HEK293 (cell line): ENCODE data around the gene ANO2.

Source experiments
- CTCF ChIA-PET: fragments of 350-600 bp; formaldehyde crosslinking; extraction: SDS; loops from one replicate; lab custom pipeline; 2021; ENCODE audit warnings: antibody characterized with exemption; lab: Yijun Ruan, JAX
- POLR2A ChIA-PET: fragments of 300-600 bp; formaldehyde crosslinking; extraction: SDS; loops from one replicate; lab custom pipeline; 2020; ENCODE audit warnings: antibody characterized with exemption, inconsistent platforms; lab: Yijun Ruan, JAX
- H3K27ac ChIP-seq: fragments of 200-500 bp; sonication (Bioruptor generic); 2 replicates; pipeline ENCODE4 v1.5.1; 2014; ENCODE audit warnings: low read depth, low read length, control low read depth, inconsistent platforms; ENCODE audit errors: extremely low read depth
- H3K36me3 ChIP-seq, 2 experiments: fragments of 200-500 bp in 1 of 2; sonication (Bioruptor generic) in 1 of 2; 1 replicate in 1 of 2; 2 replicates in 1 of 2; pipeline ENCODE4 v1.5.1; 2014 to 2017; ENCODE audit warnings: inconsistent platforms in 2 of 2, low read length in 2 of 2; ENCODE audit not compliant: control insufficient read depth in 2 of 2, insufficient read depth in 1 of 2
- H3K4me1 ChIP-seq: fragments of 200-500 bp; sonication (Bioruptor generic); 2 replicates; pipeline ENCODE4 v1.5.1; 2014; ENCODE audit warnings: mild to moderate bottlenecking, low read length, inconsistent platforms; ENCODE audit not compliant: control insufficient read depth, insufficient read depth
- H3K4me3 ChIP-seq: 2 replicates; pipeline ENCODE4 v1.5.1; 2011; ENCODE audit warnings: low read depth, mild to moderate bottlenecking, control low read depth, low read length, moderate library complexity
- H3K9me3 ChIP-seq: fragments of 200-500 bp; sonication (Bioruptor generic); 2 replicates; pipeline ENCODE4 v1.5.1; 2014; ENCODE audit warnings: low read depth, low read length, inconsistent platforms; ENCODE audit not compliant: control insufficient read depth, insufficient read depth
- KLF8 ChIP-seq: fragments of 450-650 bp; formaldehyde crosslinking; IDR thresholded peaks from 2 replicates; pipeline ENCODE4 v1.5.1; 2016; ENCODE audit warnings: missing biosample characterization, missing genetic modification characterization
- KLF9 ChIP-seq: fragments of 450-650 bp; formaldehyde crosslinking; IDR thresholded peaks from 2 replicates; pipeline ENCODE4 v1.5.1; 2016; ENCODE audit warnings: missing biosample characterization, missing genetic modification characterization, low read depth
- PRDM4 ChIP-seq: fragments of 450-650 bp; formaldehyde crosslinking; IDR thresholded peaks from 2 replicates; pipeline ENCODE4 v1.5.1; 2017; ENCODE audit warnings: missing biosample characterization, missing genetic modification characterization
- SCRT2 ChIP-seq: fragments of 450-650 bp; formaldehyde crosslinking; IDR thresholded peaks from 2 replicates; pipeline ENCODE4 v1.5.1; 2016; ENCODE audit warnings: missing biosample characterization, missing genetic modification characterization
- ZBTB11 ChIP-seq: fragments of 450-650 bp; formaldehyde crosslinking; conservative IDR thresholded peaks from 2 replicates; pipeline ENCODE4 v1.5.1; 2016; ENCODE audit warnings: low read depth, missing biosample characterization, missing genetic modification characterization
- ZFP69B ChIP-seq: fragments of 450-650 bp; formaldehyde crosslinking; IDR thresholded peaks from 2 replicates; pipeline ENCODE4 v1.5.1; 2016; ENCODE audit warnings: missing biosample characterization, missing genetic modification characterization
- ZNF155 ChIP-seq: fragments of 450-650 bp; formaldehyde crosslinking; IDR thresholded peaks from 2 replicates; pipeline ENCODE4 v1.5.1; 2016; ENCODE audit warnings: missing biosample characterization, missing genetic modification characterization
- ZNF16 ChIP-seq: fragments of 450-650 bp; formaldehyde crosslinking; IDR thresholded peaks from 2 replicates; pipeline ENCODE4 v1.5.1; 2016; ENCODE audit warnings: low read depth, missing biosample characterization, missing genetic modification characterization
- ZNF223 ChIP-seq: fragments of 450-650 bp; formaldehyde crosslinking; IDR thresholded peaks from 2 replicates; pipeline ENCODE4 v1.5.1; 2016; ENCODE audit warnings: missing biosample characterization, missing genetic modification characterization
- ZNF274 ChIP-seq, 2 experiments: fragments of 200-500 bp in 1 of 2; fragments of 450-650 bp in 1 of 2; sonication (Bioruptor generic) in 1 of 2; formaldehyde crosslinking in 1 of 2; IDR thresholded peaks; 2 replicates each; pipeline versions ENCODE4 v1.5.1 to v1.6.1; 2014 to 2016; ENCODE audit warnings: borderline replicate concordance in 1 of 2, inconsistent platforms in 1 of 2, low read length in 1 of 2, missing biosample characterization in 1 of 2, missing genetic modification characterization in 1 of 2
- ZNF366 ChIP-seq: fragments of 450-650 bp; formaldehyde crosslinking; conservative IDR thresholded peaks from 2 replicates; pipeline ENCODE4 v1.5.1; 2016; ENCODE audit warnings: missing biosample characterization, missing genetic modification characterization
- ZNF416 ChIP-seq: fragments of 450-650 bp; formaldehyde crosslinking; IDR thresholded peaks from 2 replicates; pipeline ENCODE4 v1.5.1; 2016; ENCODE audit warnings: missing biosample characterization, missing genetic modification characterization
- ZNF473 ChIP-seq: fragments of 450-650 bp; formaldehyde crosslinking; IDR thresholded peaks from 2 replicates; pipeline ENCODE4 v1.5.1; 2017; ENCODE audit warnings: missing biosample characterization, missing genetic modification characterization
- ZNF529 ChIP-seq: fragments of 450-650 bp; formaldehyde crosslinking; IDR thresholded peaks from 2 replicates; pipeline ENCODE4 v1.5.1; 2017; ENCODE audit warnings: missing genetic modification characterization, missing biosample characterization; ENCODE audit not compliant: insufficient replicate concordance
- ZNF664 ChIP-seq: fragments of 450-650 bp; formaldehyde crosslinking; IDR thresholded peaks from 2 replicates; pipeline ENCODE4 v1.5.1; 2016; ENCODE audit warnings: missing biosample characterization, missing genetic modification characterization
- ZNF670 ChIP-seq: fragments of 450-650 bp; formaldehyde crosslinking; IDR thresholded peaks from 2 replicates; pipeline ENCODE4 v1.5.1; 2016; ENCODE audit warnings: missing biosample characterization, missing genetic modification characterization, low read depth
- ZNF701 ChIP-seq: fragments of 450-650 bp; formaldehyde crosslinking; IDR thresholded peaks from 2 replicates; pipeline ENCODE4 v1.5.1; 2016; ENCODE audit warnings: missing biosample characterization, missing genetic modification characterization
- TF ChIP-seq, protein P1 (sequence below): fragments of 450-650 bp; formaldehyde crosslinking; IDR thresholded peaks from 2 replicates; pipeline ENCODE4 v1.5.1; 2016; ENCODE audit warnings: missing biosample characterization, missing genetic modification characterization, borderline replicate concordance

The ANO2 gene

DNA sequence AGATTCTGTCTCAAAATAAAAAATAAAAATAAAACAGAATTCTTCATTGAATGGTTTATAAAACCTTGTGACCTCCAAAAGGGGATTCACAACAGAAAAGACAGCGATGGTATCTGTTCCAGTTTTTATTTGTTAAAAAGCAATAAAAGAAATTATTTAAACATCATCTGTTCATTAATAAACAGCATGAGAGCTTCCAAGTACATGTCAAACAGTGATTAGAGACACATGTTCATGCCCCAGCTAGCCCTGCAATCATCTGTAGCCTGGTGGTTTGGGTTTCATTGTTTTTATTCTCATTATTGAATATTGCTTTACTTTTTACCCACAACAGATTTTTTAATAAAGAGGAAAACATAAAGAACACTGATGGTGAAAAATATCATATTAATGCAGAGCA, 173.3 kb downstream of the ANO2 start:
- Histone ChIP-seq H3K4me3 (no peak overlapping the region), H3K9me3 (no peaks in the 10 kb centered on the region), H3K4me1 (no peaks in the 10 kb centered on the region), H3K27ac (no peak overlapping the region), H3K36me3 (no peaks in the 10 kb centered on the region)
- ChIA-PET POLR2A (no interaction called here), CTCF (interaction anchor here (1.1 kb wide), 1 partner anchor 26 kb away, joined by 5 read pairs; no protein-coding TSS in a partner anchor)
- TF ChIP-seq ZNF664 (tag by site-specific recombination) (no peak), ZNF366 (tag by site-specific recombination) (no peak), ZNF16 (no peak), ZNF529 (tag by site-specific recombination) (no peak)

- H3K4me3 ChIP-seq, result no peak overlapping the region
- ChIA-PET CTCF (interaction anchor here (1.0 to 1.6 kb wide), 2 partner anchors 25 to 43 kb away, joined by 5 to 7 read pairs; no protein-coding TSS in a partner anchor), POLR2A (no interaction called here)
- no peaks in the 10 kb centered on the region for H3K36me3 ChIP-seq
- H3K27ac ChIP-seq, result no peak overlapping the region
- TF ChIP-seq SCRT2 (tag by site-specific recombination), result 0 out of 2 replicates have a peak, but pooled peaks have one; percentile 31
- TF ChIP-seq ZNF274 (IDR thresholded peaks at IDR 0.05; ENCODE audit: low read length), result no peak
- TF ChIP-seq ZNF274 (tag by site-specific recombination; IDR thresholded peaks at IDR 0.05; ENCODE audit: borderline replicate concordance), result no peak
- H3K9me3 ChIP-seq, result no peaks in the 10 kb centered on the region
- H3K4me1 ChIP-seq, result no peaks in the 10 kb centered on the region
Observed at GRCh38 chr12:5770727-5771126, 174.3 kb downstream of the ANO2 start.

DNA sequence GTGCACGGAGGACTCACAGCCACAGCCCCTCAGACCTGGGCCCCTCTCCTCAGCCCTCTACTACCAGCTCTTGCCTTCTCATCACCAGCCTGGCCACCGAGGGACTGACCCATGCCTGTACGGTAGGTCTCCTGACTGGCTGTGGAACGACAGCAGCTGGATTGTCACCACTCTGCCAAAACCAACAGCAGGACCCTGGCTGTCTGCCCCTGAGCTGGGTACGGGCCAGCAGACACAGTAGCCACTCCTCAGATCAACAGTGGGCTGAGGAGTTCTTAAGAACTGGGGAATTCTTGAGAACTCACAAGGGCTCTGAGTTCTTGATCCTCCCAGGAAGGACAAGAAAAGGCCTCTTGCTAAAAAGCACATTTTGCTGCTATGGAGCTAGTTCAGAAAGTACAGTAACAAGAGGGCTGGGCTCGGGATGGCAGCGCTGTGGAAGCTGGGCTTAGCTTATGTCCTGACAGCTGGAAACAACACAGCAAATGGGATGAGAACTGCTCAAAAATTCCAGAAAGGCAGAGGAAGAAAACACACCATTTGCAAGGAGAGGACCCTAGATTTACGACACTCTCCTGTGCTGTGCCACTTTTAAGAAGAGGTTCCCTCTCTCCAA, 176.4 kb downstream of the ANO2 start:
- CTCF ChIA-PET, result interaction anchor here (0.7 kb wide), 1 partner anchor 19 kb away, joined by 3 read pairs; no protein-coding TSS in a partner anchor
- Histone ChIP-seq H3K4me1 (no peaks in the 10 kb centered on the region), H3K4me3 (no peak overlapping the region), H3K36me3 (no peaks in the 10 kb centered on the region)
- POLR2A ChIA-PET, result no interaction called here
- TF ChIP-seq, protein P1, sequence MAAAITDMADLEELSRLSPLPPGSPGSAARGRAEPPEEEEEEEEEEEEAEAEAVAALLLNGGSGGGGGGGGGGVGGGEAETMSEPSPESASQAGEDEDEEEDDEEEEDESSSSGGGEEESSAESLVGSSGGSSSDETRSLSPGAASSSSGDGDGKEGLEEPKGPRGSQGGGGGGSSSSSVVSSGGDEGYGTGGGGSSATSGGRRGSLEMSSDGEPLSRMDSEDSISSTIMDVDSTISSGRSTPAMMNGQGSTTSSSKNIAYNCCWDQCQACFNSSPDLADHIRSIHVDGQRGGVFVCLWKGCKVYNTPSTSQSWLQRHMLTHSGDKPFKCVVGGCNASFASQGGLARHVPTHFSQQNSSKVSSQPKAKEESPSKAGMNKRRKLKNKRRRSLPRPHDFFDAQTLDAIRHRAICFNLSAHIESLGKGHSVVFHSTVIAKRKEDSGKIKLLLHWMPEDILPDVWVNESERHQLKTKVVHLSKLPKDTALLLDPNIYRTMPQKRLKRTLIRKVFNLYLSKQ, result no peak
- no peak for TF ChIP-seq ZNF670 (tag by site-specific recombination)
- TF ChIP-seq ZNF155 (tag by site-specific recombination), result no peak
- TF ChIP-seq KLF9, result no peak
- no peak for TF ChIP-seq ZNF223 (tag by site-specific recombination)
- no peak for TF ChIP-seq PRDM4
- TF ChIP-seq ZBTB11 (tag by site-specific recombination), result no peak
- no peak for TF ChIP-seq KLF8 (tag by site-specific recombination)
- no peak for TF ChIP-seq ZNF701 (tag by site-specific recombination)
- TF ChIP-seq ZNF473, result no peak
- TF ChIP-seq ZNF416 (tag by site-specific recombination), result no peak
- no peak for TF ChIP-seq ZFP69B (tag by site-specific recombination)
- TF ChIP-seq, all 188 proteins: peak for 0
- Histone ChIP-seq H3K9me3 (no peaks in the 10 kb centered on the region), H3K27ac (no peak overlapping the region)
